Activated CD4-positive, alpha-beta T cell treated with anti-CD3 and anti-CD28 coated beads, Interleukin-2, amount 50 U/mL, for 48 hours (primary cell): ENCODE measurements around the gene TPP2.

Source experiments
- DNase-seq, 2 experiments: peaks; one replicate each; pipeline ENCODE4 v3.0.0-alpha.2; 2020

Gene TPP2

GRCh38 chr13:102658660-102659059 is 61.9 kb downstream of the TPP2 start:
- no peak for DNase-seq

GRCh38 chr13:102659168-102659713 is 62.5 kb downstream of the TPP2 start:
- DNase-seq = no peak

GRCh38 chr13:102667023-102667422 is 70.2 kb downstream of the TPP2 start:
- no peak for DNase-seq

- no peak for DNase-seq
Measured at GRCh38 chr13:102667911-102668310, 71.1 kb downstream of the TPP2 start.

- DNase-seq = no peak
Measured at GRCh38 chr13:102670130-102670529, 73.3 kb downstream of the TPP2 start.

GRCh38 chr13:102675115-102675514 is 78.3 kb downstream of the TPP2 start:
- no peak for DNase-seq

- DNase-seq = no peak
Measured at GRCh38 chr13:102677122-102677521, 80.3 kb downstream of the TPP2 start.

GRCh38 chr13:102678339-102679107 is 81.7 kb downstream of the TPP2 start:
- no peak for DNase-seq

- DNase-seq = no peak
Measured at GRCh38 chr13:102679449-102680132, 82.8 kb downstream of the TPP2 start.

- DNase-seq = no peak
Measured at GRCh38 chr13:102680133-102680717, 83.4 kb downstream of the TPP2 start.

- DNase-seq = no peak
Measured at GRCh38 chr13:102680842-102681740, 84.3 kb downstream of the TPP2 start.

- no peak for DNase-seq
Measured at GRCh38 chr13:102682211-102682610, 85.4 kb downstream of the TPP2 start.

GRCh38 chr13:102682727-102683126 is 85.9 kb downstream of the TPP2 start:
- no peak for DNase-seq

- DNase-seq = no peak
Measured at GRCh38 chr13:102683637-102684036, 86.9 kb downstream of the TPP2 start.

- DNase-seq = no peak
Measured at GRCh38 chr13:102686024-102686423, 89.2 kb downstream of the TPP2 start.

GRCh38 chr13:102687520-102687919 is 90.7 kb downstream of the TPP2 start:
- no peak for DNase-seq

- DNase-seq = no peak
Measured at GRCh38 chr13:102688306-102688973, 91.7 kb downstream of the TPP2 start.

GRCh38 chr13:102690883-102691282 is 94.1 kb downstream of the TPP2 start:
- DNase-seq = no peak

GRCh38 chr13:102692491-102692826 is 95.7 kb downstream of the TPP2 start:
- no peak for DNase-seq

GRCh38 chr13:102693250-102693649 is 96.5 kb downstream of the TPP2 start:
- no peak for DNase-seq

- DNase-seq = no peak
Measured at GRCh38 chr13:102693776-102694175, 97.0 kb downstream of the TPP2 start.

GRCh38 chr13:102694937-102695336 is 98.2 kb downstream of the TPP2 start, which contains the start of gene METTL21C:
Gene METTL21C, minus strand, starts transcription at chr13:102695044. Its CDS starts 546 bp downstream, at chr13:102694498.
- DNase-seq = no peak
